Adipose tissue (tissue), 3 donors: ENCODE data around the gene NENF. TPM values are rescaled to one million over a fixed set of nuclear protein-coding genes. Genes with fewer than 3 reads are reported as not detected.

ENCODE experiments used
- H3K27ac ChIP-seq: one replicate; pipeline ENCODE4 v1.5.1; 2013; ENCODE audit warnings: low read depth, low read length
- WGBS, 3 donors: extraction: QIAGEN DNeasy Blood & Tissue Kit; methylation state at CpG; one replicate each; pipeline ENCODE4 v1.1.7; 2013; 5-methylcytosine and 5-hydroxymethylcytosine counted together
- polyA plus RNA-seq, 3 donors: library from polyadenylated mRNA; stranded (reverse); fragments of 200-250 nt; gene quantifications; one replicate each; pipeline ENCODE4 v1.2.3, GENCODE V29; 2013
- donor health status: healthy with polysubstance abuse.
- donor health status: Bipolar disorder and iron deficiency.
- donor health status: healthy.

Gene NENF
- polyA plus RNA-seq, 3 donors = 35.0 to 116 (median 54.1) TPM

- H3K27ac ChIP-seq = no peak overlapping the region
- WGBS, 3 donors = 91 to 96% (median 95%) methylated on average over 3 of the region's 3 CpGs
Observed at GRCh38 chr1:212454741-212455140, 22.0 kb downstream of the NENF start.

GRCh38 chr1:212455401-212455800 is 22.7 kb downstream of the NENF start:
- 87 to 95% (median 88%) methylated on average over 2 of the region's 2 CpGs for WGBS, 3 donors
- no peak overlapping the region for H3K27ac ChIP-seq

GRCh38 chr1:212455803-212456528 is 23.2 kb downstream of the NENF start:
- H3K27ac ChIP-seq = no peak overlapping the region

GRCh38 chr1:212457740-212458338 is 25.1 kb downstream of the NENF start:
- H3K27ac ChIP-seq = no peak overlapping the region
- WGBS, 3 donors = 56 to 58% (median 58%) methylated on average over 8 of the region's 8 CpGs

More at GRCh38 chr1:212455803-212456528, 23.2 kb downstream of the NENF start:
- 33 to 39% (median 36%) methylated on average over 10 of the region's 10 CpGs for WGBS, 3 donors

GRCh38 chr1:212458817-212459216 is 26.1 kb downstream of the NENF start:
- H3K27ac ChIP-seq = no peak overlapping the region
- 36 to 42% (median 37%) methylated on average over 1 of the region's 1 CpG for WGBS, 3 donors

- H3K27ac ChIP-seq = no peak overlapping the region
- 80 to 94% (median 94%) methylated on average over 5 of the region's 5 CpGs for WGBS, 3 donors
Observed at GRCh38 chr1:212459656-212460055, 26.9 kb downstream of the NENF start.

- no peak overlapping the region for H3K27ac ChIP-seq
- WGBS, 3 donors = 88 to 91% (median 90%) methylated on average over 9 of the region's 9 CpGs
Observed at GRCh38 chr1:212460376-212460775, 27.7 kb downstream of the NENF start.

- WGBS, 3 donors = 80 to 91% (median 91%) methylated on average over 13 of the region's 13 CpGs
- H3K27ac ChIP-seq = no peak overlapping the region
Observed at GRCh38 chr1:212461916-212462660, 29.4 kb downstream of the NENF start.

- WGBS, 3 donors = 75 to 87% (median 85%) methylated on average over 7 of the region's 7 CpGs
Observed at GRCh38 chr1:212463565-212464285, 31.0 kb downstream of the NENF start.

GRCh38 chr1:212465311-212465710 is 32.6 kb downstream of the NENF start:
- no peak overlapping the region for H3K27ac ChIP-seq

More at GRCh38 chr1:212463565-212464285, 31.0 kb downstream of the NENF start:
- H3K27ac ChIP-seq = no peak overlapping the region

GRCh38 chr1:212466437-212466836 is 33.7 kb downstream of the NENF start:
- no peak overlapping the region for H3K27ac ChIP-seq
- WGBS, 3 donors = 80 to 92% (median 89%) methylated on average over 2 of the region's 2 CpGs

More at GRCh38 chr1:212465311-212465710, 32.6 kb downstream of the NENF start:
- 94 to 99% (median 96%) methylated on average over 7 of the region's 7 CpGs for WGBS, 3 donors

- H3K27ac ChIP-seq = no peak overlapping the region
- 47 to 66% (median 64%) methylated on average over 11 of the region's 11 CpGs for WGBS, 3 donors
Observed at GRCh38 chr1:212466898-212467650, 34.4 kb downstream of the NENF start.

- 87 to 93% (median 91%) methylated on average over 6 of the region's 6 CpGs for WGBS, 3 donors
- H3K27ac ChIP-seq = no peak overlapping the region
Observed at GRCh38 chr1:212467843-212468482, 35.2 kb downstream of the NENF start.

GRCh38 chr1:212470059-212470458 is 37.3 kb downstream of the NENF start:
- no peak overlapping the region for H3K27ac ChIP-seq
- WGBS, 3 donors = 42 to 76% (median 53%) methylated on average over 15 of the region's 15 CpGs

GRCh38 chr1:212471286-212471685 is 38.6 kb downstream of the NENF start:
- WGBS, 3 donors = 92 to 98% (median 97%) methylated on average over 3 of the region's 3 CpGs
- H3K27ac ChIP-seq = no peak overlapping the region

- WGBS, 3 donors = 91 to 94% (median 93%) methylated on average over 17 of the region's 17 CpGs
Observed at GRCh38 chr1:212471891-212472675, 39.4 kb downstream of the NENF start.

GRCh38 chr1:212473729-212474128 is 41.0 kb downstream of the NENF start:
- 91 to 96% (median 94%) methylated on average over 9 of the region's 9 CpGs for WGBS, 3 donors
- H3K27ac ChIP-seq = no peak overlapping the region

More at GRCh38 chr1:212471891-212472675, 39.4 kb downstream of the NENF start:
- no peak overlapping the region for H3K27ac ChIP-seq
